NK-92 (cell line): ENCODE data around the gene CCDC24.

Source experiments
- DNase-seq: peaks from one replicate; lab custom pipeline; 2025; ENCODE audit not compliant: unreplicated experiment; lab: John Stamatoyannopoulos, UW

Gene CCDC24

DNA sequence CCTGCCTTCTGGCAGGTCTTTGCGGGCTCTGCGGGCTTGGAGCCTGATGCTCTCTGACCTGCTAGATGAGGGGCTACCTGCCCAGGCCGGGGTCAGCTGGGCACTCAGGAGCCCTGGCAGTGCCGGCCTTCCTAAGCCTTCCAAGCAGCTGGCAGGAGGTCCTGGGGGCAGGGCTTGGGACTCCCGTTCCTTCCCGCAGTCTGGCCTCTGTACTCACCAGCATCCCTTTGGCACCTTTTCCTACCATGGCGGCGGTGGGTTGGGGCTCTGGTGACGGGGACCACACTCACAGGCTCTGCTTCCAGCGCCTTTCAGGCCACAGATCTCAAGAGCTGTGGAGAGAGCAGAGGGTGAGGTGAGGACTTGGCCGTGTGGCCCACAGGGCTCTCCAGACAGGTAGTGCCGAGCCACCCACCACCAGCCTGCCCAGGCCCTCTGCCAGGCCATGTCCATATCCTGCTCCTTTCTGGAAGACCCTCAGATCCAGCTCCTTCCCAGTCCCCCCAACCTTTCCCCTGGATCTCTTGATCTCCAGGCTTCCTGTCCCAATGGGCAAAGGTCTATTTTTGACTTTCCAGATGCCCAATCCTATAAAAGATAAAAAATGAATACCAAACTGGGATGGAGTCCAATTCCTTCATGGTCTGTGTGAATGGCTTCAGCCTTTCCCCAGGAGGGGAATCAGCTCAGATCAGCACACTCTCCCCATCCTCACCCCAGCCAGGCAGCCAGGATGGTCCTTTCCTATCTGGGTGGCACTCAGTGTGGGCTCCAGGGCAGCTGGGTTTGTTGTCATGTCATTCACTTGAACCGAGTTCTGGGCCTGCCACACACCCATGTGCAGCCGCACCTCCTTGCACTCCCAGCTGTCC, 32.9 kb downstream of the CCDC24 start:
- no peak for DNase-seq

- DNase-seq: no peak
These were observed 33.6 kb downstream of the CCDC24 start for GRCh38 chr1:44024903-44025525.

DNA sequence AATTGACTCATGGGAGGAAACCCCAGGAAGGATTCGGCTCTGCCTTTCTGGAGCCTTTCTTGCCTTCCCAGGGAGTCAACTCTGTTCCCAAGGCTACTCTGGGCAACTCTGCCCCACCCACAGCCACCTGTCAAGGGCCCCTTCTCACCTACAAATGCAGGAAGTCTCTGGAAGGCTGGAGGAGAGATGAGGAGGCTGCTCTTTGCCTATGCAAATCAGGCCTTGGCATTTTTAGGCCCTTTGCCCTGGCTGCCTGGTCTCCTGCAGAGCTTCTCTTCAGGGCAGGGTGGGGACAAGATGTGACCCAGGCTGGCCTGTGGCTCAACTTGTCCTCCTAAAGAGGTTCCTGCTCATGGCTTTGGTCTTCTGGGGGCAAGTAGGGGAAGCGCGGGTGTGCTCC, 34.4 kb downstream of the CCDC24 start:
- no peak for DNase-seq

- no peak for DNase-seq
These were observed 35.9 kb downstream of the CCDC24 start for GRCh38 chr1:44027320-44027719.

DNA sequence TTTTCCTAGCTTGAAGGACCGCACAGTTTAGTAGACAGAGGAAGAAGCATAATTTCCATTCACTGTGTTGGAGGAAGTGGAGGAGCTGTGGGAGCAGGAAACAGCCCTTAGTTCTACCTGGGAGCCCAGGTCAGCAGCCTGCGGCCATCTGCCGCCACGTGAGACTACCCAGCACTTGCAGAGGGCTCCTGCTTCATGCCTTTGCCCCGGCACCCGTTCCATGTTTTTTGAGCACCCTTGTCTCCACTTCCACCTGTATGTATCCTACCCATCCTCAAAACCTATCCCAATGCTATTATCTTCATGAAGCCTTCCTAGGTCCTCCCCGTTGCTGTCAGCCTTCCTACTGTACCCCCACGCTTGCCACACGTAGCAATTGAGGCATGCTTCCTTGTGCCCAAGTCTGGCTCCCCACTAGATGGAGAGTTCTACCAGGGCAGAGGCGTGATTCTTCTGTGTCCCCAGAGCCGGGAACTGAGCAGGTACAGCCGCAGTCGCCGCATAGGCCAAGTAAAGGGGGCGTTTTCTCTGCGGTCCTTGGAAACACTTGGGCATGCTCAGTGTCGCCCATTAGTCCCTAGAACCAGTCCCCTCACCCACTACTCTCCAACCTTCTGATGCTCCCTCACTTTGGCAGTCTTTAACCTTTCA, 38.0 kb downstream of the CCDC24 start:
- no peak for DNase-seq

GRCh38 chr1:44029911-44030604, 38.7 kb downstream of the CCDC24 start:
- DNase-seq: no peak

- DNase-seq: no peak
These were observed 39.3 kb downstream of the CCDC24 start for GRCh38 chr1:44030605-44031251.

DNA sequence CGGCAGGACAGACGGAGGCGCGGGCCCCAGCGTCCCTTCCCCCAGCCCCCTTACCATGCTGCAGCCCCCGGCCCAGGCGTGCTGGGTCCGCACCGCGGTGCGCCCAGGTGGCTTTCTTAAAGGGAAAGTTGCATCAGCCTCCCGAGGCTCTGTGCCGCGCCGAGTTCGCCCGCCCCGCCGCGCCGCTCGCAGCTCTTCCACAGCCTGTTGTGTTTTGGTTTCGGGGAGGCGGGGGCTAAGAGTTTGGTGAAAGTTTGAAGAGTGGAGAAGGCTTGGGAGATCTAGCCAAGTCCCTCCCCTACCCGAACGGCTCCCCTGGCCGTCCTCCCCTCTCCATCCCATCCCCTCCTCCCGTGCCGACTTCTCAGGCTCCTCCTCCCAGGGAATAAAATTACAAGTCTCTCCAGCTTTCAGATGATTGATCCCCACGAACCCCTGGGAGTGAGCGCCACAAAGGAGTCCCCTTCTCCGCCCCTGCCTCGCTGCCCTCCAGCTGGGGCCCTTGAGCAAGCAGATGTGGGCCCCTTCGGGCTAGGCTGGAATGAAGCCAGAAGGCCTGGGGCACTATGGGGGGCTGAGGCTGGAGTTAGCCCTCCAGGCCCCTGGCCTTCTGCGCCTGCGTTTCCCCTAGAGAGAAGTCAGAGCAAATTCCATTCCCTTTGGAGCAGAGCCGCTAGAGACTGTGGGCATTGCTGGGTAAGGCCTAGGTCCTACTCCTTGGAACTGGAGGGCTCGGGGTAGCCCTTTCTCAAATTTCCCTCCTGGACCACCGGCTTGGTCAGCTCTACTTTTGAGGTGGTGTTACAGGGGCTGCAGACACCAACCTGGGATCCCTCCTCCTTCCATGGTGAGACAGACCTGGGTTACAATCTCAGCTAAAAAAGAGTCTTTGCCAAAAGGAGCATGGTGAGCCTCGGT, 40.1 kb downstream of the CCDC24 start, which contains the start of gene SLC6A9:
TSS of gene SLC6A9 (minus strand) at position 211 of the 918 bp plus-strand sequence. CDS start 7,185 bp downstream, outside the sequence.
- DNase-seq: no peak

DNA sequence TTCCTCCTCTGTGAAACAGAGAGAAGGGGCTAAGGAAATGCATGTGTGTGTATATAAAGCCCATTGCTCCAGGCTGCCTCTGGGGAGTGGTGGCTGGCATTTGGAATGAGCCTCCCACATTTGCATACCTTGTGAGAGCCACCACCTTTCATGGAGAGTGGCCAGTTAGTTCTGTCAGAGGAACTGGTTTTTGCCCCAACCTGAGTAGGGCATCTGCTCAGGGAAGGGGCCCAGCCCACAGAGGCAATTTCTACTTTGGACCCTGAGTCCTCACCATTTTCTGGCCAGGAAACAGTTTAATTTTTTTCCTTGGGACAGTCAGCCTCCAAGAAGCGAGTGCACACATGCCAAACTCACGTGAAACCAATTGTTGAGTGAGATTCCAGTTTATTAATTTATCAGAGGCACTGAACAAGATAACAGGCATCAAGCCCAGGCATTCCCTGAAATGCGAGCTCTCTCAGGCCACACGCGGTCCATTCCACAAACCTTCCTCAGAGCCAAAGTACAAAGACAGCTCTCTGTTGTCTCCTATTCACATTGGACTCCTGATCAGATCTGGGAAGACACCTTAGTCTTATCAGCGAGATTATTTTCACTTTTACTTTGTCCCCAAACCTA, 40.9 kb downstream of the CCDC24 start:
- DNase-seq: no peak

GRCh38 chr1:44033041-44033575, 41.7 kb downstream of the CCDC24 start:
- DNase-seq: no peak

DNA sequence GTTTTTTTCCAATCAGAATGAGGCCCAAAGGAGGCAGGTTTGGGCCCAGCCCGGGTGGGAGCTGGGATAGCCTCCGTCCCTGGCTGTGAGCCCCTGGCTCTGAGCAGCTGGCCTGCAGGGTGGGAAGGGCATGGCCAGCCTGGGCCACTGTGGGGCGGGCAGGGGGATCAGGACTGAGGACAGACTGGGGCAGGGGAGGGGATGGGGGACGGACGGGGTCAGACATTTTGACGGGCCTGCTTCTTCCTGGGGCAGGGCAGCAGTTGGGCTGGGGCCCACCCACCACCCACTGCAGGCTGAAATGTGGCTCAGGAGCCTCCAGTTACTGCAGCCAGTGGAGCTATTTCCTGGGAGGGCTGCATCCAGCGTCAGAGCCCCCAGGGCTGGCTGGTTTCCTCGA, 42.4 kb downstream of the CCDC24 start:
- no peak for DNase-seq

DNA sequence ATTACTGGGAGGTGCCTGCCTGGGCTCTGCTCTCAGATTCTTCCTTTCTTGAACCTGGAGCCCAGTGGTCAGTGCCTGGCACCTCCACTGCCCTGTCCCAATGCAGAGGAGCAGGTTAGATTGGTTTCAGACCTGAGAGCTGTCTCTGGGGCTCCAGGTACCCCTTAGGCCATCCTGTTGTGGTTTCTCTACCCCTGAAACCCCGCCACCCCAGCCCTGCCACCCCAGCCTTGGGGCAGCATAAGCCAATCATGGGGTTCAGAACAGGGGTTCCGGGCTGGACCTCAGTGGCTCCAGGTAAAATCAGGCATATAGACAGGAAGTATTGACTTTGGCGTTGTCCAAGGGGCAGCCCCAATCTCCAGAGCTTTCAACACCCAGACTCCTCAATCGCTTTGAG, 43.0 kb downstream of the CCDC24 start:
- no peak for DNase-seq

DNA sequence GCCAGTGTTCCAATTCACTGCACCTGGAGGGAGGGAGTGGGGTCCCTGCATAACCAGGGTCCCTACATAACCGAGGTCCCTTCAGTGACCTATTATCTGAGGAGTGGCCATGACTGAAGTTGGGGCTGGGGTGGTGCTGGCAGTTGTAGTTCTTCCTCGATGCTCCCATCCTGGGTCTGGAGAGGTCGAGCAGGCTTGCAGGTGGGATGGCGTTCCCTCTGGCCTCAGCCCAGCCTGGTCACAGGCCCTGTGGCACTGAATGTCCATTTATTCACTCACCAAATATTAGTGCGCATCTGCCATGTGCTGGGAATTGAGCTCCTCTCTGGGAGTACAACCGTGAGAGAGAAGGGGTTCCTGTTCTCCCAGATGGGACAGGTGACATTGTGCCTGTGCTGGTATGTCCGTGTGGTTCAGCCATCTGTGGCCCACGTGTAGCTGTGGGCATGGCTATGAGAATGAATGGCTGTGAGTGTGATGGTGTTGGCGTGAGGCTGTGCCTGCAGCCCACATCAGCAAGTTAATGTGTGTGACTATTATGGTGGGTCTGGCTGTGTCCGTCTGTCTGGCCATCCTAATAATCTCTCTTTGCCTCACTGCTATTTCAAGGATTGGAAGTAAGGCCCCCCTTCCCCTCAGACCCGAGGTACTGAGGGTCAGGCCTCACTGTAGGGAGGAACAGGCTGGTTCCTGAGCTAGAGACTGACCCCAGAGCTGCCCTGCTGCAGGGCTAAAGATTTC, 43.7 kb downstream of the CCDC24 start:
- DNase-seq: no peak

- DNase-seq: no peak
These were observed 44.5 kb downstream of the CCDC24 start for GRCh38 chr1:44035726-44036408.

DNA sequence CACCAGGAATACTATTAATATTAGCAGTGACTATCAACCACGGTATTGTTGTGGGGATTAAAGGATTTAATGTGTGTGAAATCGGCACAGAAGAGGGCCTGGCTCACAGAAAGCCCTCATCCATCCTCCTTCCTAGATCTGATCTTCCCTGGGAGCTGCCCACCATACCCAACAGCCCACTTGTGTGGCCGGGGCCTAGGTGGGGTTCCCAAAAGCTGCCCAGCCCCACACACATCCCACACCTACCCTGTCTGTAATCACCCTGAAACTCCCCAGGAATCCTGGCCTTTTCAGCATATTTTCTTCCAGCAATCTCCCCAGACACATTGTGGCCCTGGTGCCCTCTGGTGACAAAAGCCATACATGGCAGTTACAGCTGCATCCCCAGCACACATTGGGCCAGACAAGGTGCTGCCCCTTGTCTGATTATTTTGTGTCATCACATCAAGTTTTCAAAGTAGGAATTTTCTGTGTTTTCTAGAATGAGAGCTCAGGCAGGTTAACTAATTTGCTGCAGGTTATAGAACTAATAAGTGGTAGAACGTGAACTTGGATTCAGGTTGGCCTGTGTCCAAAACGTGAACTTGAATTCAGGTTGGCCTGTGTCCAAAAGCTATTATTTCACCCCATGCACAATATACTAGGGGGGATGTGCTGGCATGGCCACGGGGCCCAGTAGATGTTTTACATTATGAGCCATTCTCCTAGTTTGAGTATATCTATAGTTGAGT, 45.2 kb downstream of the CCDC24 start:
- no peak for DNase-seq

- DNase-seq: no peak
These were observed 45.8 kb downstream of the CCDC24 start for GRCh38 chr1:44037154-44037553.
